Nephron progenitor cell (in vitro differentiated cells): Measurements from ENCODE around the gene NAA80.

Source experiments
- DNase-seq: peaks from one replicate; pipeline ENCODE4 v3.0.0; 2021
- H3K27ac Mint-ChIP-seq: 2 replicates; pipeline ENCODE4 v1.8.0; 2021; ENCODE audit warnings: mild to moderate bottlenecking, moderate library complexity, mixed read lengths
- H3K27me3 Mint-ChIP-seq: 2 replicates; pipeline ENCODE4 v1.8.0; 2021; ENCODE audit warnings: mild to moderate bottlenecking, low read depth, mixed read lengths; ENCODE audit not compliant: poor library complexity
- H3K36me3 Mint-ChIP-seq: 2 replicates; pipeline ENCODE4 v1.8.0; 2021; ENCODE audit warnings: low read depth, mixed read lengths
- H3K4me1 Mint-ChIP-seq: 2 replicates; pipeline ENCODE4 v1.8.0; 2021; ENCODE audit warnings: mixed read lengths
- H3K4me3 Mint-ChIP-seq: 2 replicates; pipeline ENCODE4 v1.8.0; 2021; ENCODE audit warnings: mild to moderate bottlenecking, moderate library complexity, mixed read lengths
- H3K9me3 Mint-ChIP-seq: 2 replicates; pipeline ENCODE4 v1.8.0; 2021; ENCODE audit warnings: mild to moderate bottlenecking, moderate library complexity, mixed read lengths
- CTCF ChIP-seq: fragments of 200-600 bp; sonication (generic); IDR thresholded peaks from 2 replicates; pipeline ENCODE4 v1.5.0; 2021; ENCODE audit warnings: antibody characterized with exemption

NAA80 gene

GRCh38 chr3:50271314-50271936 lies 27.8 kb downstream of the NAA80 start:
- Mint-ChIP-seq H3K27ac (peak overlapping the region; percentile 54), H3K4me1 (peaks cover 80% of the 10 kb centered on the region), H3K9me3 (no peaks in the 10 kb centered on the region), H3K4me3 (peak overlapping the region; percentile 59), H3K27me3 (peaks cover 35% of the 10 kb centered on the region), H3K36me3 (no peaks in the 10 kb centered on the region)
- no peak for DNase-seq
- no peak for TF ChIP-seq CTCF

- H3K4me1 Mint-ChIP-seq: peaks cover 83% of the 10 kb centered on the region
Observed at GRCh38 chr3:50270422-50271224, 28.6 kb downstream of the NAA80 start.

GRCh38 chr3:50269977-50270413 lies 29.2 kb downstream of the NAA80 start:
- no peak overlapping the region for H3K4me3 Mint-ChIP-seq
- no peaks in the 10 kb centered on the region for H3K9me3 Mint-ChIP-seq
- DNase-seq: no peak
- peaks cover 83% of the 10 kb centered on the region for H3K4me1 Mint-ChIP-seq
- TF ChIP-seq CTCF: no peak
- H3K36me3 Mint-ChIP-seq: no peaks in the 10 kb centered on the region
- H3K27ac Mint-ChIP-seq: no peak overlapping the region
- H3K27me3 Mint-ChIP-seq: peaks cover 24% of the 10 kb centered on the region

More at GRCh38 chr3:50270422-50271224, 28.6 kb downstream of the NAA80 start:
- Mint-ChIP-seq H3K4me3 (no peak overlapping the region), H3K36me3 (no peaks in the 10 kb centered on the region), H3K9me3 (no peaks in the 10 kb centered on the region), H3K27me3 (peaks cover 31% of the 10 kb centered on the region), H3K27ac (no peak overlapping the region)
- DNase-seq: no peak
- no peak for TF ChIP-seq CTCF

GRCh38 chr3:50269460-50269859 lies 29.7 kb downstream of the NAA80 start:
- H3K36me3 Mint-ChIP-seq: no peaks in the 10 kb centered on the region
- H3K27me3 Mint-ChIP-seq: peaks cover 19% of the 10 kb centered on the region
- H3K9me3 Mint-ChIP-seq: no peaks in the 10 kb centered on the region
- H3K4me1 Mint-ChIP-seq: peaks cover 84% of the 10 kb centered on the region
- TF ChIP-seq CTCF: no peak
- peak overlapping the region; percentile 64 for H3K27ac Mint-ChIP-seq
- H3K4me3 Mint-ChIP-seq: peak overlapping the region; percentile 65
- DNase-seq: no peak

GRCh38 chr3:50268703-50269451 lies 30.3 kb downstream of the NAA80 start, which contains the start of gene SEMA3B:
Gene SEMA3B (plus strand): TSS chr3:50269147. CDS start chr3:50269241, 94 bp downstream.
- Mint-ChIP-seq H3K9me3 (no peaks in the 10 kb centered on the region), H3K36me3 (no peaks in the 10 kb centered on the region), H3K27me3 (peaks cover 13% of the 10 kb centered on the region), H3K27ac (peak within 1 kb of the TSS; percentile 91), H3K4me3 (peak within 1 kb of the TSS; percentile 80), H3K4me1 (peaks cover 85% of the 10 kb centered on the region)
- TF ChIP-seq CTCF: no peak
- DNase-seq: peak; percentile 48
